Activated T-helper 17 cell treated with anti-CD3 and anti-CD28 coated beads, Interleukin-2, amount 50 U/mL, for 72 hours (primary cell): ENCODE data around the gene AKNA. TPM values are rescaled to one million over a fixed set of nuclear protein-coding genes. Genes with fewer than 3 reads are reported as not detected.

Source experiments
- ATAC-seq: fragments of 150-1000 bp; cut with Tn5 transposase; replicated peaks from 2 replicates; pipeline ENCODE4 v1.10.0; 2021; ENCODE audit warnings: mild to moderate bottlenecking, moderate library complexity
- H3K27ac Mint-ChIP-seq: one replicate; pipeline ENCODE4 v1.8.0; 2022; ENCODE audit warnings: mixed read lengths
- H3K27me3 Mint-ChIP-seq: one replicate; pipeline ENCODE4 v1.8.0; 2022; ENCODE audit warnings: mixed read lengths
- H3K36me3 Mint-ChIP-seq: one replicate; pipeline ENCODE4 v1.8.0; 2022; ENCODE audit warnings: low read depth, mild to moderate bottlenecking, mixed read lengths
- H3K4me1 Mint-ChIP-seq: one replicate; pipeline ENCODE4 v1.8.0; 2022; ENCODE audit warnings: mixed read lengths
- H3K4me3 Mint-ChIP-seq: one replicate; pipeline ENCODE4 v1.8.0; 2022; ENCODE audit warnings: mild to moderate bottlenecking, mixed read lengths
- H3K9me3 Mint-ChIP-seq: one replicate; pipeline ENCODE4 v1.8.0; 2022; ENCODE audit warnings: mixed read lengths
- total RNA-seq, 2 donors: library from RNA; stranded (reverse); gene quantifications; one replicate each; pipeline ENCODE4 v1.2.3, GENCODE V29; 2022

AKNA gene
- total RNA-seq, 2 donors from 2014 or later = 169 to 184 TPM

GRCh38 chr9:114409842-114410241 is 22.1 kb upstream of the AKNA start:
- Mint-ChIP-seq H3K36me3 (no peaks in the 10 kb centered on the region), H3K27ac (peak overlapping the region; percentile 12)
- no peak for ATAC-seq

GRCh38 chr9:114409103-114409780 is 21.5 kb upstream of the AKNA start:
- H3K27me3 Mint-ChIP-seq = no peaks in the 10 kb centered on the region
- H3K9me3 Mint-ChIP-seq = no peaks in the 10 kb centered on the region
- peak overlapping the region; percentile 12 for H3K27ac Mint-ChIP-seq
- no peak for ATAC-seq
- no peak overlapping the region for H3K4me3 Mint-ChIP-seq
- H3K4me1 Mint-ChIP-seq = no peaks in the 10 kb centered on the region
- no peaks in the 10 kb centered on the region for H3K36me3 Mint-ChIP-seq

More at GRCh38 chr9:114409842-114410241, 22.1 kb upstream of the AKNA start:
- H3K9me3 Mint-ChIP-seq = no peaks in the 10 kb centered on the region
- H3K4me1 Mint-ChIP-seq = no peaks in the 10 kb centered on the region
- H3K4me3 Mint-ChIP-seq = no peak overlapping the region
- H3K27me3 Mint-ChIP-seq = no peaks in the 10 kb centered on the region

GRCh38 chr9:114408645-114409044 is 20.9 kb upstream of the AKNA start:
- no peaks in the 10 kb centered on the region for H3K9me3 Mint-ChIP-seq
- H3K4me1 Mint-ChIP-seq = no peaks in the 10 kb centered on the region
- H3K27ac Mint-ChIP-seq = peak overlapping the region; percentile 38
- H3K27me3 Mint-ChIP-seq = no peaks in the 10 kb centered on the region
- no peaks in the 10 kb centered on the region for H3K36me3 Mint-ChIP-seq
- no peak overlapping the region for H3K4me3 Mint-ChIP-seq
- ATAC-seq = no peak

- no peaks in the 10 kb centered on the region for H3K27me3 Mint-ChIP-seq
- ATAC-seq = no peak
- no peak overlapping the region for H3K4me3 Mint-ChIP-seq
- no peaks in the 10 kb centered on the region for H3K9me3 Mint-ChIP-seq
- H3K4me1 Mint-ChIP-seq = no peaks in the 10 kb centered on the region
- H3K36me3 Mint-ChIP-seq = no peaks in the 10 kb centered on the region
- H3K27ac Mint-ChIP-seq = peak overlapping the region; percentile 45
Observed at GRCh38 chr9:114407889-114408288, 20.1 kb upstream of the AKNA start.

GRCh38 chr9:114406441-114406840 is 18.7 kb upstream of the AKNA start:
- no peak overlapping the region for H3K27ac Mint-ChIP-seq
- no peaks in the 10 kb centered on the region for H3K36me3 Mint-ChIP-seq
- no peaks in the 10 kb centered on the region for H3K27me3 Mint-ChIP-seq
- no peak for ATAC-seq
- H3K4me1 Mint-ChIP-seq = no peaks in the 10 kb centered on the region
- no peaks in the 10 kb centered on the region for H3K9me3 Mint-ChIP-seq
- no peak overlapping the region for H3K4me3 Mint-ChIP-seq

- no peak overlapping the region for H3K27ac Mint-ChIP-seq
- H3K9me3 Mint-ChIP-seq = no peaks in the 10 kb centered on the region
- H3K4me3 Mint-ChIP-seq = no peak overlapping the region
- peak; percentile 98 for ATAC-seq
- no peaks in the 10 kb centered on the region for H3K36me3 Mint-ChIP-seq
- no peaks in the 10 kb centered on the region for H3K27me3 Mint-ChIP-seq
- no peaks in the 10 kb centered on the region for H3K4me1 Mint-ChIP-seq
Observed at GRCh38 chr9:114405294-114406034, 17.7 kb upstream of the AKNA start.

- ATAC-seq = no peak
- H3K36me3 Mint-ChIP-seq = no peaks in the 10 kb centered on the region
- H3K27ac Mint-ChIP-seq = no peak overlapping the region
- no peaks in the 10 kb centered on the region for H3K4me1 Mint-ChIP-seq
- H3K27me3 Mint-ChIP-seq = no peaks in the 10 kb centered on the region
- no peaks in the 10 kb centered on the region for H3K9me3 Mint-ChIP-seq
- H3K4me3 Mint-ChIP-seq = no peak overlapping the region
Observed at GRCh38 chr9:114404531-114404930, 16.7 kb upstream of the AKNA start.

GRCh38 chr9:114403153-114403756 is 15.5 kb upstream of the AKNA start:
- no peak overlapping the region for H3K27ac Mint-ChIP-seq
- H3K9me3 Mint-ChIP-seq = no peaks in the 10 kb centered on the region
- no peaks in the 10 kb centered on the region for H3K36me3 Mint-ChIP-seq
- no peak overlapping the region for H3K4me3 Mint-ChIP-seq
- ATAC-seq = no peak
- no peaks in the 10 kb centered on the region for H3K27me3 Mint-ChIP-seq
- no peaks in the 10 kb centered on the region for H3K4me1 Mint-ChIP-seq

- H3K27me3 Mint-ChIP-seq = no peaks in the 10 kb centered on the region
- H3K4me3 Mint-ChIP-seq = no peak overlapping the region
- peaks cover 10% of the 10 kb centered on the region for H3K4me1 Mint-ChIP-seq
- ATAC-seq = no peak
- no peaks in the 10 kb centered on the region for H3K9me3 Mint-ChIP-seq
- no peak overlapping the region for H3K27ac Mint-ChIP-seq
- H3K36me3 Mint-ChIP-seq = peaks cover 14% of the 10 kb centered on the region
Observed at GRCh38 chr9:114401344-114401743, 13.6 kb upstream of the AKNA start.

GRCh38 chr9:114400772-114401171 is 13.0 kb upstream of the AKNA start:
- peaks cover 12% of the 10 kb centered on the region for H3K4me1 Mint-ChIP-seq
- H3K4me3 Mint-ChIP-seq = no peak overlapping the region
- ATAC-seq = no peak
- H3K9me3 Mint-ChIP-seq = no peaks in the 10 kb centered on the region
- H3K27ac Mint-ChIP-seq = no peak overlapping the region
- peaks cover 20% of the 10 kb centered on the region for H3K36me3 Mint-ChIP-seq
- H3K27me3 Mint-ChIP-seq = no peaks in the 10 kb centered on the region

- Mint-ChIP-seq H3K9me3 (no peaks in the 10 kb centered on the region), H3K4me1 (peaks cover 18% of the 10 kb centered on the region), H3K27ac (no peak overlapping the region), H3K36me3 (peaks cover 25% of the 10 kb centered on the region), H3K4me3 (no peak overlapping the region), H3K27me3 (no peaks in the 10 kb centered on the region)
- no peak for ATAC-seq
Observed at GRCh38 chr9:114400219-114400618, 12.4 kb upstream of the AKNA start.

GRCh38 chr9:114399381-114399780 is 11.6 kb upstream of the AKNA start:
- Mint-ChIP-seq H3K36me3 (peaks cover 34% of the 10 kb centered on the region), H3K27ac (no peak overlapping the region), H3K27me3 (no peaks in the 10 kb centered on the region), H3K4me3 (peak overlapping the region; percentile 89), H3K4me1 (peaks cover 23% of the 10 kb centered on the region), H3K9me3 (no peaks in the 10 kb centered on the region)
- no peak for ATAC-seq

- Mint-ChIP-seq H3K27me3 (no peaks in the 10 kb centered on the region), H3K4me1 (peaks cover 29% of the 10 kb centered on the region)
Observed at GRCh38 chr9:114397848-114398605, 10.2 kb upstream of the AKNA start.

GRCh38 chr9:114397219-114397847 is 9.6 kb upstream of the AKNA start:
- Mint-ChIP-seq H3K4me3 (peak overlapping the region; percentile 89), H3K27me3 (no peaks in the 10 kb centered on the region), H3K36me3 (peaks cover 52% of the 10 kb centered on the region), H3K4me1 (peaks cover 34% of the 10 kb centered on the region), H3K27ac (peak overlapping the region; percentile 85), H3K9me3 (no peaks in the 10 kb centered on the region)
- ATAC-seq = peak; percentile 11

More at GRCh38 chr9:114397848-114398605, 10.2 kb upstream of the AKNA start:
- H3K36me3 Mint-ChIP-seq = peaks cover 46% of the 10 kb centered on the region
- H3K9me3 Mint-ChIP-seq = no peaks in the 10 kb centered on the region
- H3K27ac Mint-ChIP-seq = peak overlapping the region; percentile 85
- H3K4me3 Mint-ChIP-seq = peak overlapping the region; percentile 89
- ATAC-seq = peak; percentile 93
